Heart left ventricle (tissue), 13 donors: ENCODE results near the gene BCAR3.

Source experiments
- CTCF ChIP-seq, 12 donors: fragments of 200-600 bp; sonication (generic) in 4 of 12; IDR thresholded peaks; one replicate each; pipeline versions ENCODE4 v1.5.0 to v1.8.0; 2018 to 2022; ENCODE audit warnings: antibody characterized with exemption in 12 of 12, mild to moderate bottlenecking in 5 of 12
- POLR2A ChIP-seq, 2 donors: fragments of 450-650 bp; IDR thresholded peaks; one replicate each; pipeline ENCODE4 v1.6.1; 2017; ENCODE audit warnings: antibody characterized with exemption in 2 of 2, mild to moderate bottlenecking in 2 of 2, moderate library complexity in 2 of 2
- donor health status: ischemic (EF 13 %, LVEDD 7.1; RV severe dilation, severe dysfunction).
- donor health status: DM: no; HTN: yes; CAD: no.
- donor health status: DM: no; HTN: no; CAD: no.
- donor health status: ischemic (EF 25% LVEDD 6.9; RV normal size, moderate dysfunction).
- donor health status: ischemic (EF 25% LVEDD 5.7; RV mildly dilated, moderate dysfunction).
- donor health status: ischemic (EF 35%, LVEDD 5.7; RV mildly dilated, moderate dysfunction).
- donor health status: nonischemic (EF 11% LVEDD 7.7; RV severe dilation, severe dysfunction).
- donor health status: DM: yes; HTN: yes; CAD: no.
- donor health status: PGD.
- donor health status: ischemic (EF 29% LVEDD 5.4; RV normal size, mild dysfunction).
- donor health status: nonischemic (EF 23%, LVEDD 6.1; RV moderate dilation, normal function).

DNA sequence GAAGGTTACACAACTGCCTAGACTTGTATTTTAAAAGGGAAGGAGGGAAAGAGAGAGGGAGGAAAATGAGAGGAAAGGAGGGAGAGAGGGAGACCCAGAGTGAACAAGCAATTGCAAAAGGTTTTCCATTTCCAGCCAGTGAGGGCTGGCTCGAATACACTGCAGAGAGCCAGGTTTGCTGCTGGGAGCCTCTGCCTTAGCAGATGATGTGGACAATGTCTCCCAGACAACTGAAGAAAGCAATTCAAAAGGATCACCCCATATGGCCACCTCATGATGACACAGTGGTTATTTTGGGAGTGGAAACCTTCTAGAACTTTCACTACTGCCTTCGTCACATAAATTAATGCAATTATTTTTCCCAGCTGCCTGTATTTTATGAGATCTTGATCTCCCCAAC, 86.4 kb downstream of the BCAR3 start:
- TF ChIP-seq CTCF (IDR thresholded peaks at IDR 0.05) (no peak), POLR2A (IDR thresholded peaks at IDR 0.05) (no peak)
